ENCODE data around the gene SLC23A3. TPM values are rescaled to one million over a fixed set of nuclear protein-coding genes. Genes with fewer than 3 reads are reported as not detected.

The SLC23A3 gene
- total RNA-seq, 2 experiments from 2014 or later, result 1.1 to 1.6 TPM

- ChIA-PET CTCF (interaction anchor here (9.4 kb wide), 1 partner anchor 10 kb away, joined by 98 read pairs; the partner anchor contains the start of gene NHEJ1), POLR2A (interaction anchor here (0.6 kb wide), 1 partner anchor 8 kb away, joined by 3 read pairs; the partner anchor contains the start of gene CNPPD1)
- intact Hi-C loops (cut with micrococcal nuclease), result no loop called here
- Mint-ChIP-seq H3K27me3 (no peaks in the 10 kb centered on the region), H3K4me1 (ENCODE audit: low read depth) (peaks cover 13% of the 10 kb centered on the region), H3K36me3 (ENCODE audit: low read depth) (peaks cover 6% of the 10 kb centered on the region), H3K27ac (no peak overlapping the region), H3K4me3 (no peak overlapping the region), H3K9me3 (no peaks in the 10 kb centered on the region)
- TF ChIP-seq, protein P1, sequence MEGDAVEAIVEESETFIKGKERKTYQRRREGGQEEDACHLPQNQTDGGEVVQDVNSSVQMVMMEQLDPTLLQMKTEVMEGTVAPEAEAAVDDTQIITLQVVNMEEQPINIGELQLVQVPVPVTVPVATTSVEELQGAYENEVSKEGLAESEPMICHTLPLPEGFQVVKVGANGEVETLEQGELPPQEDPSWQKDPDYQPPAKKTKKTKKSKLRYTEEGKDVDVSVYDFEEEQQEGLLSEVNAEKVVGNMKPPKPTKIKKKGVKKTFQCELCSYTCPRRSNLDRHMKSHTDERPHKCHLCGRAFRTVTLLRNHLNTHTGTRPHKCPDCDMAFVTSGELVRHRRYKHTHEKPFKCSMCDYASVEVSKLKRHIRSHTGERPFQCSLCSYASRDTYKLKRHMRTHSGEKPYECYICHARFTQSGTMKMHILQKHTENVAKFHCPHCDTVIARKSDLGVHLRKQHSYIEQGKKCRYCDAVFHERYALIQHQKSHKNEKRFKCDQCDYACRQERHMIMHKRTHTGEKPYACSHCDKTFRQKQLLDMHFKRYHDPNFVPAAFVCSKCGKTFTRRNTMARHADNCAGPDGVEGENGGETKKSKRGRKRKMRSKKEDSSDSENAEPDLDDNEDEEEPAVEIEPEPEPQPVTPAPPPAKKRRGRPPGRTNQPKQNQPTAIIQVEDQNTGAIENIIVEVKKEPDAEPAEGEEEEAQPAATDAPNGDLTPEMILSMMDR (IDR thresholded peaks at IDR 0.05), result no peak
- ATAC-seq (peak; percentile 43), DNase-seq (no peak)
Observed at GRCh38 chr2:219168526-219168925, 1.3 kb downstream of the SLC23A3 start.

DNA sequence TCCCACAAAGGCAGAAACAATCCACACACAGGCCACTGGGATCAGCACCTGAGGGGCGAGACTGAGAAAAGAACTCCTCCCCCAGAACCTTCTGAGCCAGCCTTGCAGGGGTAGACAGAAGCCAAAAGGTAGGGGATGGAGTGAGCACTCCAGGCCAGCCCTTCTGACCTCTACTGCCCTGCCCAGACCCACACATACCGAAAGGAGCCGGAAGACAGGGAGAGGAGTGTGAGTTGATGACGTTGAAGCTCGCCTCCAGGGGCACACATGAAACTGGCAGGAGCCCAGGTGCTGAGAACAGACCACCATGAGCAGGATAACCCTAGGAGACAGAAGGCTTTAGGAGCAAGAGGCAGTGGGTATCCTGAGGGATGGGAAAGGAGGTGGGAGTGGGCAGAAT is 1.8 kb downstream of the SLC23A3 start:
- ChIA-PET POLR2A (interaction anchor here (0.6 kb wide), 1 partner anchor 8 kb away, joined by 3 read pairs; the partner anchor contains the start of gene CNPPD1), CTCF (no interaction called here)
- H3K27me3 Mint-ChIP-seq, result no peaks in the 10 kb centered on the region
- H3K4me3 Mint-ChIP-seq, result no peak overlapping the region
- DNase-seq (no peak), ATAC-seq (no peak)
- no peaks in the 10 kb centered on the region for H3K9me3 Mint-ChIP-seq
- TF ChIP-seq, protein P1 (IDR thresholded peaks at IDR 0.05), result no peak
- peaks cover 9% of the 10 kb centered on the region for H3K4me1 Mint-ChIP-seq (ENCODE audit: low read depth)
- no peak overlapping the region for H3K27ac Mint-ChIP-seq
- intact Hi-C loops (cut with micrococcal nuclease), result no loop called here
- H3K36me3 Mint-ChIP-seq (ENCODE audit: low read depth), result peaks cover 2% of the 10 kb centered on the region

- H3K4me3 Mint-ChIP-seq, result no peak overlapping the region
- no peaks in the 10 kb centered on the region for H3K27me3 Mint-ChIP-seq
- H3K36me3 Mint-ChIP-seq (ENCODE audit: low read depth), result peaks cover 2% of the 10 kb centered on the region
- H3K27ac Mint-ChIP-seq, result no peak overlapping the region
- peaks cover 11% of the 10 kb centered on the region for H3K4me1 Mint-ChIP-seq (ENCODE audit: low read depth)
- ATAC-seq (no peak), DNase-seq (no peak)
- TF ChIP-seq, protein P1 (IDR thresholded peaks at IDR 0.05), result no peak
- intact Hi-C loops (cut with micrococcal nuclease), result no loop called here
- H3K9me3 Mint-ChIP-seq, result no peaks in the 10 kb centered on the region
- ChIA-PET POLR2A (interaction anchor here (1.4 to 1.6 kb wide), 2 partner anchors 9 to 10 kb away, joined by 4 to 5 read pairs; no protein-coding TSS in a partner anchor), CTCF (interaction anchor here (1.6 kb wide), 1 partner anchor 11 kb away, joined by 6 read pairs; the partner anchor contains the start of gene CNPPD1)
Observed at GRCh38 chr2:219165058-219165911, 4.5 kb downstream of the SLC23A3 start.

GRCh38 chr2:219163156-219163555 is 6.7 kb downstream of the SLC23A3 start:
- Mint-ChIP-seq H3K27ac (no peak overlapping the region), H3K36me3 (ENCODE audit: low read depth) (peaks cover 2% of the 10 kb centered on the region), H3K27me3 (no peaks in the 10 kb centered on the region), H3K4me3 (no peak overlapping the region), H3K4me1 (ENCODE audit: low read depth) (peaks cover 18% of the 10 kb centered on the region), H3K9me3 (no peaks in the 10 kb centered on the region)
- intact Hi-C loops (cut with micrococcal nuclease), result loop anchor here (5.0 kb wide), 2 partner anchors 49 to 139 kb away; no protein-coding TSS in a partner anchor
- DNase-seq, result no peak
- POLR2A ChIA-PET, result interaction anchor here (1.0 kb wide), 1 partner anchor 11 kb away, joined by 3 read pairs; no protein-coding TSS in a partner anchor
- CTCF ChIA-PET, result interaction anchor here (1.3 to 1.8 kb wide), 5 partner anchors 9 to 136 kb away, joined by 4 to 6 read pairs (median 5); partner anchors contain the start of gene ZFAND2B
- no peak for ATAC-seq
- TF ChIP-seq, protein P1 (IDR thresholded peaks at IDR 0.05), result no peak
